ENCODE data around the gene RAC3.

The RAC3 gene

GRCh38 chr17:81998691-81999438, 32.6 kb upstream of the RAC3 start:
- no peaks in the 10 kb centered on the region for H4K20me1 ChIP-seq (ENCODE audit: low read depth, low read length)
- H3K9ac ChIP-seq (ENCODE audit: low read length): no peak overlapping the region
- no peaks in the 10 kb centered on the region for H3F3A ChIP-seq (ENCODE audit: insufficient read depth)
- no peak overlapping the region for H3K4me3 ChIP-seq (ENCODE audit: insufficient read depth, low read length, poor library complexity, severe bottlenecking)
- H3K79me2 ChIP-seq (ENCODE audit: insufficient read depth, low read length): no peaks in the 10 kb centered on the region
- H2AFZ ChIP-seq (ENCODE audit: low read depth, low read length, severe bottlenecking): no peak overlapping the region
- no peak overlapping the region for H3K27ac ChIP-seq (ENCODE audit: low read depth, low read length)
- H3K9me2 ChIP-seq (replicated peaks; ENCODE audit: insufficient read depth, low read length): no peaks in the 10 kb centered on the region
- H3K36me3 ChIP-seq (ENCODE audit: low read length): no peaks in the 10 kb centered on the region
- no peak for TF ChIP-seq EZH2phosphoT487 (conservative IDR thresholded peaks at IDR 0.05; ENCODE audit: low read length)
- no peak for TF ChIP-seq CTCF (IDR thresholded peaks at IDR 0.05; ENCODE audit: insufficient read depth, low read length, poor library complexity, severe bottlenecking)
- no peaks in the 10 kb centered on the region for H3K9me3 ChIP-seq (ENCODE audit: insufficient read depth, low read length)
- H3K27me3 ChIP-seq (ENCODE audit: low read length): no peaks in the 10 kb centered on the region
- no peak overlapping the region for H3K4me2 ChIP-seq (ENCODE audit: low read depth, low read length, poor library complexity, severe bottlenecking)

DNA sequence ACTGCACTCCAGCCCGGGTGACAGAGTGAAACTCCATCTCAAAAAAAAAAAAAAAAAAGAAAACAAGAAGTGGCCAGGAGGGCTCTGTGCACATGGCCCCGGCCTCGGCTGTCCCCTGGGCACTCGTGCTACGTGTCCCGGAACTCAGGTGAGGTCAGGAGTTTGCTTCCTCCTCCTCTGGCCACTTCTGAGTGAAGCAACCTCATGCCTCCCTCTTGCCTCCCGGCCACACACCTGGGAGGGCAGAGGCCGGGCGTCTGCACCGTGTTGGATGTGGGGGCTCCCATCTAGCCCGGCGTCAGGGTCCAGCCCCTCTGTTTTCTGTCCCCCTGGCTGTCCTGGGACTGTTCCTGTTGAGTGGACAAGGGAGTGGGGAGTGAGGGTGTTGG, 31.9 kb upstream of the RAC3 start:
- Histone ChIP-seq H3K9me3 (ENCODE audit: insufficient read depth, low read length) (no peaks in the 10 kb centered on the region), H3F3A (ENCODE audit: insufficient read depth) (no peaks in the 10 kb centered on the region), H3K9ac (ENCODE audit: low read length) (no peak overlapping the region), H4K20me1 (ENCODE audit: low read depth, low read length) (no peaks in the 10 kb centered on the region), H3K27me3 (ENCODE audit: low read length) (no peaks in the 10 kb centered on the region), H3K9me2 (replicated peaks; ENCODE audit: insufficient read depth, low read length) (no peaks in the 10 kb centered on the region), H2AFZ (ENCODE audit: low read depth, low read length, severe bottlenecking) (no peak overlapping the region), H3K4me3 (ENCODE audit: insufficient read depth, low read length, poor library complexity, severe bottlenecking) (no peak overlapping the region), H3K36me3 (ENCODE audit: low read length) (no peaks in the 10 kb centered on the region), H3K27ac (ENCODE audit: low read depth, low read length) (no peak overlapping the region), H3K4me2 (ENCODE audit: low read depth, low read length, poor library complexity, severe bottlenecking) (no peak overlapping the region), H3K79me2 (ENCODE audit: insufficient read depth, low read length) (no peaks in the 10 kb centered on the region)
- no peak for TF ChIP-seq EZH2phosphoT487 (conservative IDR thresholded peaks at IDR 0.05; ENCODE audit: low read length)
- no peak for TF ChIP-seq CTCF (IDR thresholded peaks at IDR 0.05; ENCODE audit: insufficient read depth, low read length, poor library complexity, severe bottlenecking)

- no peak overlapping the region for H3K9ac ChIP-seq (ENCODE audit: low read length)
- H3K36me3 ChIP-seq (ENCODE audit: low read length): no peaks in the 10 kb centered on the region
- no peak overlapping the region for H3K4me3 ChIP-seq (ENCODE audit: insufficient read depth, low read length, poor library complexity, severe bottlenecking)
- H3K9me2 ChIP-seq (replicated peaks; ENCODE audit: insufficient read depth, low read length): no peaks in the 10 kb centered on the region
- H3K27ac ChIP-seq (ENCODE audit: low read depth, low read length): no peak overlapping the region
- H2AFZ ChIP-seq (ENCODE audit: low read depth, low read length, severe bottlenecking): no peak overlapping the region
- H3K4me2 ChIP-seq (ENCODE audit: low read depth, low read length, poor library complexity, severe bottlenecking): no peak overlapping the region
- H3K79me2 ChIP-seq (ENCODE audit: insufficient read depth, low read length): no peaks in the 10 kb centered on the region
- no peaks in the 10 kb centered on the region for H4K20me1 ChIP-seq (ENCODE audit: low read depth, low read length)
- TF ChIP-seq EZH2phosphoT487 (conservative IDR thresholded peaks at IDR 0.05; ENCODE audit: low read length) (no peak), CTCF (IDR thresholded peaks at IDR 0.05; ENCODE audit: insufficient read depth, low read length, poor library complexity, severe bottlenecking) (no peak)
- no peaks in the 10 kb centered on the region for H3K9me3 ChIP-seq (ENCODE audit: insufficient read depth, low read length)
- H3F3A ChIP-seq (ENCODE audit: insufficient read depth): no peaks in the 10 kb centered on the region
- H3K27me3 ChIP-seq (ENCODE audit: low read length): no peaks in the 10 kb centered on the region
Observed at GRCh38 chr17:81999976-82000802, 31.3 kb upstream of the RAC3 start.
